SH-SY5Y (cell line): Measurements from ENCODE around the gene RENBP.

ENCODE experiments used
- GATA2 ChIP-seq: IDR thresholded peaks from 2 replicates; pipeline ENCODE4 v1.6.1; 2011; ENCODE audit warnings: mild to moderate bottlenecking, low read depth, low read length
- GATA3 ChIP-seq: IDR thresholded peaks from 2 replicates; pipeline ENCODE4 v1.6.1; 2011; ENCODE audit warnings: low read depth, mild to moderate bottlenecking, low read length, moderate library complexity

The RENBP gene

DNA sequence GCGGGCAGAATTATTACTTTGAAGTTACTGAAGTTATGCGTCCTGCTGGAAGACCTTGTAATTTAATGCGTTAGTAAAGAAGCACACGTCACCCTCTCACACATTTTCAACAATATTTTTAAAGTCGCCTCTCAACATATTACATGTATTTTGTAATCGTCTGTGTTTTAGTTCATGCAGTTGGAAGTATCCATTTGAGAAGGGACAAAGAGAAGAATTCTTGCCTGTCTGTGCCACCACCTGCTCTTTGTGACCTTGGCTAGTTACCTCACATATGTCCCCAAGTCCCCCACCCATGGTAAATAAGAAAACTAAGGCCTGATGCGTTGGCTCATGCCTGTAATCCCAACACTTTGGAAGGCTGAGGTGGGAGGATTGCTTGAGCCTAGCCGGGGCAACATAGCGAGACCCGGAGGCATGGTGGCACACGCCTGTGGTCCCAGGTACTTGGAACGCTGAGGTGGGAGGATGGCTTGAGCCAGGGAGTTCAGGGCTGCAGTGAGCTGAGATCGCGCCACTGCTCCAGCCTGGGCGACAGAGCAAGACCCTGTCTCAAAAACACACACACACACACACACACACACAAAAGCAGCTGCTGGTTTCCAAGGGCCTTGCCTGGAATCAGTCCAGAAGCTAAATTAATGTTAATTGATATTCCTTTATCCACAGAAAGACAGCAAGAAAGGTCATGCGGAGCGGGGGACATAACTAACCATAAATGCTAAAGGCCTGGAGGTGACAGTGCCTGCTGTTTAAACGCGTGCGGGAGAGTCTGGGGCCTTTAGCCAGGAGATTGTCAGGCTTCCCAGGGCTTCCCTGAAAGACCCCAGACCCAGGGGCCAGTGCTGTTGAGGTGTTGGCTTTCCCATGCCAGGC is 28.9 kb upstream of the RENBP start:
- TF ChIP-seq GATA3 (no peak), GATA2 (no peak)

- no peak for TF ChIP-seq GATA2
- TF ChIP-seq GATA3 = no peak
These were observed 28.1 kb upstream of the RENBP start, which contains the start of gene TMEM187 for GRCh38 chrX:153972368-153973126. TMEM187 (plus strand) TSS chrX:153972754; CDS start chrX:153982063, 9,309 bp downstream.

DNA sequence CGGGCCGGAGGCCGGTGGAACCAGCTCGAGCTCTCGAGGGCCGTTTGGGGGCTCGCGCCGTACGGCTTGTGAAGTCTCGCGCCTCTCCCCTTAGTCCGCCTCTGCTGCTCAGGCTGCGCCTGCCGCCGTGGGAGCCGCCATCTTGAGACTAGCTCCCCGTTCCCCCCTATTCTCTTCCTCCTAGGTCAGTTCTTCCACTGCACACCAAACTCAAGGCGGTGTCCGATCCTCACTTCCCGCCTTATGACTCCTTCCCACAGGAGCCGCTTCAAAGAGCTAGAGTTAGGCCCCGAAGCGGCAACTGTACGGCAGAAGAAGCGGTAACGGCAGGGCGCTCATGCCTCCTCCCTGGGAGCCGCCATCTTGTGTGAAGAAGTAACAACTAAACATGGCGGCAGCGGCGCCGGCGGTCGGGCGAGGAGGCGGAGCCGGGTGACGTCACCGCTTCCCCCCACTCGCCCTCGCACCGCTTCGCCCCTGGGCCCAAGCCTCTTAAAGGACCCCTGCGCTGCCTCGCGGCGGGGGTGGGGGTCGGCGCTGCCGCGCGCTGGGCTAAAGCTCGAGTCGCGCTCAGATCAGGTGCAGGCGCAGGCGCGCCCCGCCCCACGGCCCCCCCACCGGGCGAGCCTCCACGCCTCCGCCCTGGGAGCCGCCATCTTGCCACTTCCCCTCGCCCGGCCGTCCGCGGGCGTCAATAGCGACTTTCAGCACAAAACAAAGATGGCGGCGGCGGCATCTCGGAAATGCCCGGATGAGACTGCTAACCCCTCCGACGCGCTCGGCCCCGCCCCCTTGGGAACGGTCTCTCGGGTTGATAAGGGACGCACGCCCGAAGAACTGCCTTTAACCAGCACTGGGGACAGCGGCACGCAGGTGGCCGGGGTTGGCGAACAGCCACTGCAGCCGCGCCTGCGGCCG is 27.3 kb upstream of the RENBP start, which contains the start of gene HCFC1:
Gene HCFC1 (minus strand): TSS at position 369 of the 918 bp plus-strand sequence. CDS start 978 bp downstream, outside the sequence.
- TF ChIP-seq GATA3 (no peak), GATA2 (0 out of 2 replicates have a peak, but pooled peaks have one; percentile 38)

DNA sequence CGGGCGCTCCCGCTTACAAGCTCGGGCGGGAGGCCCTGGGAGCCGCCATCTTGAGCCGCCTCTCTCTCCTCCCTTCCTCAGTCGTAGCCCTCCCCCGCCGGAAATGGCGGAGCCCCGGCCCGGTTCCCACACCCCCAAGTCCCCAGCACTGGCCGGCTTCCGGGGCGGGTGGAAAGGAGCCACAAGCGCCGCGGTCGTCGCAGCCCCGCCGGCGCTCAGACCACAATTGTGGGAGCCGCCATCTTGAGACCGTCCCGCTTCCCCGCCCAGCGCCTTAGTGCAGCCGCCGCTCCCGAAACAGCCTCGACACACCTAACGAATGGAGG is 26.6 kb upstream of the RENBP start:
- no peak for TF ChIP-seq GATA2
- TF ChIP-seq GATA3 = no peak

DNA sequence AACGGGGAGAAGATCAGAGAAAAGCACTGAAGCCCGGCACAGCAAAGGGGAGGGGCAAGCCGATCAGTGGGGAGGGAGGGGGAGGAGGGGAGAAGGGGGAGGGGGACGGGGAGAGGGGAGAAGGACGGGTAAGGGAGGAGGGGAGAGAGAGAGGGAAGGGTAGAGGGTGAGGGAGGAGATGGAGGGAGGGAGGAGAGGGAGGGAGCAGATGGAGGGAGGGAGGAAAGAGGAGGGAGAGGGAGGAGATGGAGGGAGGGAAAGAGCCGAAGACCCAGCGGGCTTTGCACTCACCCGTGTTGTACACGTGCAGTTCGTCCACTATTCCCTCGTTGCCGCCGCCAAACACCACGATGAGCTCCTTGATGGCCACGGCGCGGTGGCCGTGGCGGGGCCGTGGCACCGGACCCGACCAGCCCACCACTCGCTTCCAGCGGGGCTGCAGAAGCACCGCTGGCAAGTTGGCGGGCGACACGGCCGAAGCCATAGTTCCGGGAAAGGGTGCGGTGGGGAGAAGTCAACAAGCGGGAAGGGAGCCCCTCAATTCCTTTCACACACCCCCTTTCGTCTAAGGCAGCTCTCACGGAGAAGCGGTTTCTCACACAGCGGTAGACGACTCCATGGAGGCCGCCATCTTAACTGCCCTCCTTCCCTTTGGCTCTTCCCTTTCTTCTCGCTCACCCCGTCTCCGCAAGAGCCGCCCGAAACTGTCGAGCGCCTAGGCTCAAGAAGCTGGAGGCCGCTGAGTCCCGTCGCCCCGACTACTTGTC is 26.1 kb upstream of the RENBP start:
- no peak for TF ChIP-seq GATA2
- no peak for TF ChIP-seq GATA3

GRCh38 chrX:153969904-153970356 is 25.5 kb upstream of the RENBP start:
- TF ChIP-seq GATA3 (no peak), GATA2 (no peak)

DNA sequence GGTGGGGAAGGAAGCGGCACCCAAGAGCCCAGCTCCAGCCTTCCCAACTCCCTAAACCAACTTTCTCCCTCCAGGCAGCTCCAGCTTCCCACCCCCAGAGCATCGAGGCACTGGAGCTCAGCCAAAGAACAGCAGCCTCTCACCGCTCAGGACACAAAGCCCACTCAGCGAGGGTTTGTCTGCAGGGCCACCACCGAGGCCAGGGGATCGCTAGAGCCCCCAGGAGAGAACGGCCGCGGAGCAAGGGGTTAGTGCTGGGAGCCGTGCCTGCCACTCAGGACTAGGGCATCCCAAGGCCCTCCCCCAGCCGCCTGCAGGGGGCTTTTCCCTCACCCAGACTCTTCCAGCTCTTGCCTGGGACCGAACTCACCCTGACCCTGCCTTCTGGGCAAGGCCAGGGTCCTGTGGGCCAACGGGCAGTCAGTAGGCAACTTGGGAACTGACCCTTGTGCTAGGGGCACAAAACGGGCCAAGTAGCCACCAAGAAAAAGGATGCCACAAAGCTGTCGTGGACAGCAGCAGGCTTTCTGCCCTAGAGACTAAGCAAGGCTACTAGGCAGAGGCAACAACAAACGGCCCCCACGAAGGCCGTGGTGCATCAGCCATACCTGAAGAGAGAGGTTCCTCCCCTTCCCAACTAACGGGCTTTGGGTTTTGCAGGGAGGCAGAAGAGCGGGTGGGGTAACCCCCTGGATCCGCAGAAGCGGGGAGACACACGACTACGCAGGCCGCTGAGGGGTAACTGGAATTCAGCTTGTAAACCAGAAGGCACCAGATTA is 24.9 kb upstream of the RENBP start:
- no peak for TF ChIP-seq GATA2
- no peak for TF ChIP-seq GATA3

DNA sequence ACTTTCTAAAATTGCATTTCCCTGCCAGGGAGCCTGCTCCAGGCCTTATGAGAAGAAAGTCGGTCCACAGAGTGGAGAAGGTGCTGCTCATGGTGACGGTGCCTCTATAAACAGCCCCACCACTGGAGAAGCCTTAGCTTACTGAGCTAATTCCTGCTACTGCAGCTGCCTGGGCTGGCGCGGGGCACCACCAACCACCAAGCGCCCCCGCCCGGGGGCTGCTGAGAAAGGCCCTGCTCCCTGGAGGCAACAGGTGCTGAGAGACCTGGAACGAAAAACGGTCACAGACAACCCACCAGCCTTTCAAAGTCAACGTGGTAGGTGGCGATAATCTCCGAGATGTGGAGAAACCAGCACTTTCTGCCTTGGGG is 24.3 kb upstream of the RENBP start:
- TF ChIP-seq GATA2 = no peak
- TF ChIP-seq GATA3 = no peak

DNA sequence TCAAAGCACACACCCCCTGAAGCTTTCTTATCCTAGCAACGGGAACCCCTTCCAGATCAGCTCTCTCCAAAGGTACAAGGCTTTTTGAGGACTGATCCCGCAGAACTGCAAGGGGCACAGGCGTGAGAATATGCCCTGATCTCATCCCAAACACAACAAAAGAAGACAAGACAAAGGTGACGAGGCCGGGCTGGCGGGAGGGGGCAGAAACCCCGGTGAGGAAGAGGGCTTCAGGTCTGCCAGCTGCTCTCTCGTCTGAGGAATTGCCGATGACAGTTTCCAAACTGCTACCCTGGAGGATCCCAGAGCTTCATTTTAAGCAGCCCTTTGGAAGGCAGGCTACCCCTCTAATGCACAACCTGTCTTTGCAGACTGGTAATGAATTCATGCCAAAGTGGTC is 23.8 kb upstream of the RENBP start:
- no peak for TF ChIP-seq GATA3
- no peak for TF ChIP-seq GATA2

DNA sequence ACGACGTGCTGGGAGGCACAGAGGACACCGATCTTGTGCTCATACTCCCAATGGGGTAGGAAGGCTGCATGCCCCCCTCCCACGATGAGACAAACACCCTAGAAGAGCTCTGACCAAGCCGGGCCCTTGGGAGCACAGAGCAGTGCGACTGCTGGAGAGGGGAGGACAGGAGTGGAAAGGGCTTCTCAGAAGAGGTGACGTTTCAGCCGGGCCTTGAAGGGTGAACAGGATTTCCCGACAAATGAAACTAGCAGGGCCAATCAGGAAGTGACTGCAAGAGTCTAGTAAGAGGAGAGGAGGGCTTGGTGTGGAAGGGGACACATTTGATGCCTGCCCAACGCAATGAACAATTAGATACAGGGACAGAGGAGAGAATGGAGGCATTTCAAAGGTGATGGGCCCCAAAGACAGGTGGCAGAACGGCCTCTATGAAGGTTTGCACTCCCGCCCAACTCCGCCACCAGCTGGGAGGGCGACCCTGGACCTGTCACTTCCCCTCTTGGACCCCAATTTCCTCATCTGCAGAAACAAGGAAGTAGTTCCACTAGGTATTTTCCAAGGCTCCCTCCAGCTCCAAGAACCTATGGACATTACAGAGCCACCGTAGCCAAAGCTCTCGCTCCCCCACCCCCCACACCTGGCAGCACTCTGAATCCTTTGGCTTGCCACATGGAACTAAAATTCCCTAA is 23.2 kb upstream of the RENBP start:
- TF ChIP-seq GATA3 (no peak), GATA2 (no peak)

- no peak for TF ChIP-seq GATA3
- no peak for TF ChIP-seq GATA2
These were observed 22.5 kb upstream of the RENBP start for GRCh38 chrX:153966841-153967535.

DNA sequence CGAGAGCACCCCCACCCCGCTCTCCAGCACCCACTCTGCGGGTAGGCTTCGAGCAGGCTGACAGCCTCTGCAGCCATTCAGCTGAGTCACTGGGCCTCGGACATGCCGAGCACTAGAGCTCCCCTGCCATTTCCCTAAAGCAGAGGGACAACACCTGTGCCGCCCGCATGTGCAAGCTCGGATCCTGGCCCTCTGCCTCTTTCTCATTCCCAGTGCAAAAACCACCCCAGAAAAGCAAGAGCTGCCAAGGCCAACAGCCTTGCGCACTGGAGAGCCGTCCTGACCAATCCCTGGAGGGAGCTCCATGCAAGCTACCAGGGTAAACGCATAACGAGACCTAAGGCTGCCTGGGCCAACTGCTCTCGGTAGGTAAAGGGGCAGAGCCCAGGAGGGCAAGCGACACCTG is 21.8 kb upstream of the RENBP start:
- TF ChIP-seq GATA2 (no peak), GATA3 (no peak)
